Smooth muscle cell (in vitro differentiated cells): Measurements from ENCODE around the gene YWHAG. TPM values are rescaled to one million over a fixed set of nuclear protein-coding genes. Genes with fewer than 3 reads are reported as not detected.

ENCODE experiments used
- DNase-seq: peaks from one replicate; lab custom pipeline; 2025; ENCODE audit not compliant: unreplicated experiment; lab: John Stamatoyannopoulos, UW
- H2AFZ ChIP-seq: fragments of 200-600 bp; sonication (generic); 2 replicates; pipeline ENCODE4 v1.6.0; 2016; ENCODE audit warnings: antibody characterized with exemption, low read depth, mild to moderate bottlenecking
- H3F3A ChIP-seq: fragments of 200-600 bp; sonication (generic); 2 replicates; pipeline ENCODE4 v1.6.0; 2017; ENCODE audit warnings: antibody characterized with exemption, low read depth
- H3K27ac ChIP-seq: fragments of 200-600 bp; sonication (generic); 2 replicates; pipeline ENCODE4 v1.5.1; 2016; ENCODE audit warnings: low read depth, mild to moderate bottlenecking
- H3K27me3 ChIP-seq: fragments of 200-600 bp; sonication (generic); 2 replicates; pipeline ENCODE4 v1.6.1; 2016; ENCODE audit warnings: low read depth, mild to moderate bottlenecking
- H3K36me3 ChIP-seq: fragments of 200-600 bp; sonication (generic); 2 replicates; pipeline ENCODE4 v1.5.1; 2016; ENCODE audit warnings: low read depth
- H3K4me1 ChIP-seq: fragments of 200-600 bp; sonication (generic); 2 replicates; pipeline ENCODE4 v1.5.1; 2016; ENCODE audit warnings: low read depth
- H3K4me2 ChIP-seq: fragments of 200-600 bp; sonication (generic); 2 replicates; pipeline ENCODE4 v1.6.0; 2016; ENCODE audit warnings: mild to moderate bottlenecking
- H3K4me3 ChIP-seq: fragments of 200-600 bp; sonication (generic); 2 replicates; pipeline ENCODE4 v1.5.1; 2016; ENCODE audit warnings: mild to moderate bottlenecking
- H3K79me2 ChIP-seq: fragments of 200-600 bp; sonication (generic); 2 replicates; pipeline ENCODE4 v1.6.0; 2016; ENCODE audit warnings: low read depth, mild to moderate bottlenecking
- H3K9ac ChIP-seq: fragments of 200-600 bp; sonication (generic); 2 replicates; pipeline ENCODE4 v1.6.0; 2016; ENCODE audit warnings: low read depth
- H3K9me3 ChIP-seq: fragments of 200-600 bp; sonication (generic); replicated peaks from 2 replicates; pipeline ENCODE4 v1.5.1; 2016; ENCODE audit warnings: low read depth
- H4K20me1 ChIP-seq: fragments of 200-600 bp; sonication (generic); 2 replicates; pipeline ENCODE4 v1.6.0; 2016; ENCODE audit warnings: low read depth
- WGBS: methylation state at CpG from one replicate; pipeline ENCODE4 v1.1.7; 2016; ENCODE audit warnings: low lambda C conversion rate; 5-methylcytosine and 5-hydroxymethylcytosine counted together
- polyA plus RNA-seq: library from polyadenylated mRNA; unstranded; fragments of >200 nt; fragmentation: Nextera tagmentation; extraction: Ambion mirVana; gene quantifications from 2 replicates; pipeline ENCODE4 v1.2.1, GENCODE V29; 2016
- total RNA-seq: library from RNA; depleted of rRNA; stranded (reverse); fragments of >200 nt; gene quantifications from 2 replicates; pipeline ENCODE4 v1.2.3, GENCODE V29; 2014
- TF ChIP-seq, protein P1 (sequence below): fragments of 200-600 bp; sonication (generic); IDR thresholded peaks from 2 replicates; pipeline ENCODE4 v1.5.1; 2017; ENCODE audit warnings: borderline replicate concordance, mild to moderate bottlenecking, antibody characterized with exemption; ENCODE audit not compliant: insufficient read depth, poor library complexity, severe bottlenecking

The YWHAG gene
- total and polyA plus RNA-seq, 2 experiments from 2014 or later = 17.6 to 132 TPM

- no peak for DNase-seq
- Histone ChIP-seq H3K9ac (no peak overlapping the region), H3K4me1 (peaks cover 9% of the 10 kb centered on the region), H3K79me2 (peaks cover 100% of the 10 kb centered on the region), H2AFZ (no peak overlapping the region), H3K4me2 (no peak overlapping the region), H4K20me1 (peaks cover 100% of the 10 kb centered on the region), H3K36me3 (no peaks in the 10 kb centered on the region), H3K9me3 (no peaks in the 10 kb centered on the region), H3K27ac (peak overlapping the region; percentile 69), H3F3A (peaks cover 16% of the 10 kb centered on the region), H3K4me3 (no peak overlapping the region), H3K27me3 (no peaks in the 10 kb centered on the region)
- WGBS = 91% methylated on average over 7 of the region's 7 CpGs
- TF ChIP-seq, protein P1, sequence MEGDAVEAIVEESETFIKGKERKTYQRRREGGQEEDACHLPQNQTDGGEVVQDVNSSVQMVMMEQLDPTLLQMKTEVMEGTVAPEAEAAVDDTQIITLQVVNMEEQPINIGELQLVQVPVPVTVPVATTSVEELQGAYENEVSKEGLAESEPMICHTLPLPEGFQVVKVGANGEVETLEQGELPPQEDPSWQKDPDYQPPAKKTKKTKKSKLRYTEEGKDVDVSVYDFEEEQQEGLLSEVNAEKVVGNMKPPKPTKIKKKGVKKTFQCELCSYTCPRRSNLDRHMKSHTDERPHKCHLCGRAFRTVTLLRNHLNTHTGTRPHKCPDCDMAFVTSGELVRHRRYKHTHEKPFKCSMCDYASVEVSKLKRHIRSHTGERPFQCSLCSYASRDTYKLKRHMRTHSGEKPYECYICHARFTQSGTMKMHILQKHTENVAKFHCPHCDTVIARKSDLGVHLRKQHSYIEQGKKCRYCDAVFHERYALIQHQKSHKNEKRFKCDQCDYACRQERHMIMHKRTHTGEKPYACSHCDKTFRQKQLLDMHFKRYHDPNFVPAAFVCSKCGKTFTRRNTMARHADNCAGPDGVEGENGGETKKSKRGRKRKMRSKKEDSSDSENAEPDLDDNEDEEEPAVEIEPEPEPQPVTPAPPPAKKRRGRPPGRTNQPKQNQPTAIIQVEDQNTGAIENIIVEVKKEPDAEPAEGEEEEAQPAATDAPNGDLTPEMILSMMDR = no peak
These were observed 7.4 kb downstream of the YWHAG start for GRCh38 chr7:76351372-76351771.

GRCh38 chr7:76349313-76349885 lies 9.4 kb downstream of the YWHAG start:
- Histone ChIP-seq H4K20me1 (peaks cover 99% of the 10 kb centered on the region), H2AFZ (no peak overlapping the region), H3K36me3 (peaks cover 6% of the 10 kb centered on the region), H3K27me3 (no peaks in the 10 kb centered on the region), H3K9me3 (no peaks in the 10 kb centered on the region), H3K4me3 (no peak overlapping the region), H3K4me1 (no peaks in the 10 kb centered on the region), H3F3A (peaks cover 11% of the 10 kb centered on the region), H3K4me2 (no peak overlapping the region), H3K27ac (no peak overlapping the region), H3K9ac (no peak overlapping the region), H3K79me2 (peaks cover 99% of the 10 kb centered on the region)
- DNase-seq = no peak
- 99% methylated on average over 8 of the region's 8 CpGs for WGBS
- TF ChIP-seq, protein P1 = no peak

DNA sequence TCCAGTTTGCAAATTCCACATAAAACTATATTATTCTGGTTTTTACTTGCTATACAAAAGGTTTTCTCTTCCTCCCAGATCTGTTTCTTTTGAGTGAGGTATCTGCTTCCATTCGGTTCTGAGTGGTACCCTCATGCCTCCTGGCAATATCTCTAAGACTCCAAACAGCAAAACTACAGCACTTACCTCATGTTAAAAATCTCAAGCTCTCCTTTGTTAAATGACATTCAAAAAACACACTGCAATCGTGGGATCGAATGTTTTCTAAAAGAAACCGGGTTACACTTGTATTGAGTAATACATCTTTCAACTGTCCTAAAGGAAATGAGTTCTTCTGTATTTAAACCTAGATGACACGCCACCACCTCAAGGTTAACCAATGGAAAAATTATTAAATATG lies 11.1 kb downstream of the YWHAG start:
- Histone ChIP-seq H3K9ac (no peak overlapping the region), H3K27ac (no peak overlapping the region), H3K27me3 (no peaks in the 10 kb centered on the region), H3K4me1 (no peaks in the 10 kb centered on the region), H4K20me1 (peaks cover 99% of the 10 kb centered on the region), H2AFZ (no peak overlapping the region), H3F3A (peaks cover 11% of the 10 kb centered on the region), H3K4me3 (no peak overlapping the region), H3K4me2 (no peak overlapping the region), H3K36me3 (peaks cover 6% of the 10 kb centered on the region), H3K9me3 (no peaks in the 10 kb centered on the region), H3K79me2 (peaks cover 99% of the 10 kb centered on the region)
- WGBS = 97% methylated on average over 5 of the region's 5 CpGs
- DNase-seq = no peak
- TF ChIP-seq, protein P1 = no peak

DNA sequence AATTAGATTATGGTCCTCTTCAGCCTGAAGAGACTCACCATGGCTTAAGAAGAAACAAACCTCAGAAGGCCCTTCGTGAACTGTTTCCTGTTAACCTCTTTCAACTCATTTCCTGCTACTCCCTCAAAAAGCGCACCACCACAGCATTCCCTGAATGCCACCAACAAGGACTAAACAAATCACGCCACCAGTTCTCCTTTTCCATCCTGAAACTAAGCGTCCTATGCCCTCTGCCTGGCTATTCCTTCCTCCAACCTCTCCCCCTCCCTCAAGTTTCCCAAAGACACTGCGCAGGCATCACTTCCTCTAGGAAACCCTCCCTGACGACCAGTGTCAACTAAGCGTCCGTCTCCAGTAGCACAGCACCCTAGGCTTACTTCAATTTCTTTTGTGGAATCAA lies 12.0 kb downstream of the YWHAG start:
- Histone ChIP-seq H3K27me3 (no peaks in the 10 kb centered on the region), H3K9ac (no peak overlapping the region), H3K4me2 (no peak overlapping the region), H3K36me3 (peaks cover 6% of the 10 kb centered on the region), H4K20me1 (peaks cover 99% of the 10 kb centered on the region), H3F3A (peaks cover 11% of the 10 kb centered on the region), H3K4me3 (no peak overlapping the region), H2AFZ (no peak overlapping the region), H3K27ac (no peak overlapping the region), H3K79me2 (peaks cover 99% of the 10 kb centered on the region), H3K9me3 (no peaks in the 10 kb centered on the region), H3K4me1 (no peaks in the 10 kb centered on the region)
- DNase-seq = no peak
- WGBS = 95% methylated on average over 8 of the region's 8 CpGs
- TF ChIP-seq, protein P1 = no peak
